Measurements from ENCODE around the gene ANKMY1.

ANKMY1 gene

DNA sequence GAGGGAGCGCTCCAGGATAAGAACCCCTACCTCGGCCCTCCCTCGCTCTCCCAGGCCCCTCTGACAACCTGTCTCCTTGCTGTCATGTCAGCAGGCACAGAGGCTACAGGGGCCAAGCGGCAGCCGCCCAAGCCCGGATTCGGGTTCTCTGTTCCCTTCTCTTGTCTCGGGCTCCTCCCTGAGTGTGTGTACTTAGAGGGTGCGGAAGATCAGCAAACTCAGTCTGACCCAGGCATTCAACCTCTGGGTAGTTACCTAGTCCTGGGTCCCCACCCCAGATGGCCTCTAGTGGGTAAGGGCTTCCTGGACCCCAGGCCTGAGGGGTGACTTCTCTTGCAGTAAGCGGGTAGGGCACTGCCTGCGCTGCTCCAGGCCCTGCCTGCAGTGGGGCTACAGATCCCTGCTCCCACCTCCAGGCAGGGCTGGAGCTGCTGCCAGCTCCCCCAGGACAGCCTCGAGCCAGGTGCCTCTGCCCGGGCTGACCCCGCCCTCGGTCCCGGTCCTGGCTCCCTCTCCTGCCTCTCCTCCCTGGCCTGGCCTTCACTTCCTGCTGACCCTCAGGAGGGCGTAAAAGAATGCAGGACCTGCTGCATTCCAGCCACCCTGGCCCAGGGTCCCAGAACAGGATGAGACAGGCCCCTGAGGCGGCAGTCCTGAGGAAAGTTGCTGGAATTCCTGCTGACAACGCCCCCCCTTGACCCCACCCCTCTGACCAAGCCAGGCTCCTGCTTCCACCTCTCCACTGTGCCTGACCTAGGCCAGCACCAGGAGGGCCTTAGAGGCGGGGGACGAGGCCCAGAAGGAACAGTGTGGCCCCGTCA, 100.4 kb downstream of the ANKMY1 start:
- DNase-seq: no peak

GRCh38 chr2:240456447-240457222, 101.2 kb downstream of the ANKMY1 start:
- DNase-seq: no peak

DNA sequence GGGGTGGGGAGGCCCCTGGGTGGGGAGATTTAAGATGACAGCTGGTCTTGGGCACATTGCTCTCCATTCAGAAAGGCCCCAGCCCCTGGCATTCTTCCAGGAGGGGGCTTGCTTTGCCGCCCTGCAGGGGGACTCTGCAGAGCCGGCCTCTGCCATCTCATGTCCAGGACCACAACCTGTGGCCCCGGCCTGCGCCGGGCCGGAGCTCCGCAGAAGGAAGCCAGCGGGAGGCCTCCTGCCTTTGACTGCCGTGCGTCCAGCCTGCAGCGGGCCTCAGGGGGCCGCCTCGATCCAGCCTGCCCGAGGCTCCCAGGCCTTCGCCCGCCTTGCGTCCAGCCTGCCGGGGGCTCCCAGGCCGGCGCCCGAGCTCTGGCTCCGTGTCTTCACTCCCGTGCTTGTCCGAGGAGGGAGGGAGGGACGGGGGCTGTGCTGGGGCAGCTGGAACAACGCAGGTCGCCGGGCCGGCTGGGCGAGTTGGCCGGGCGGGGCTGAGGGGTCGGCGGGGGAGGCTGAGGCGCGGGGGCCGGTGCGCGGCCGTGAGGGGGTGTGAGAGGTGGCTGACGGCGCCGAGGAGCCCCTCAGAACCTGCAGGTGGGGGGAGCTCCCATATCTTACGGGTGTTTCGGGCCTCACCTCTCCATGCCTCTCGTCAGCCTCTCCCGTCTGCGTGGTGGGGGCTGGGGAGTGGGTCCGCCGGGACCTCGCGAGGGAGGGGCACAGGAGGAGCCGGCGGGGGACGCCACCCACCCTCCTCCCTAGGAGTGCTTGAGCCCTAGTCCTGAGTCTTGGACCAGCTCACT, 101.9 kb downstream of the ANKMY1 start:
- no peak for DNase-seq

DNA sequence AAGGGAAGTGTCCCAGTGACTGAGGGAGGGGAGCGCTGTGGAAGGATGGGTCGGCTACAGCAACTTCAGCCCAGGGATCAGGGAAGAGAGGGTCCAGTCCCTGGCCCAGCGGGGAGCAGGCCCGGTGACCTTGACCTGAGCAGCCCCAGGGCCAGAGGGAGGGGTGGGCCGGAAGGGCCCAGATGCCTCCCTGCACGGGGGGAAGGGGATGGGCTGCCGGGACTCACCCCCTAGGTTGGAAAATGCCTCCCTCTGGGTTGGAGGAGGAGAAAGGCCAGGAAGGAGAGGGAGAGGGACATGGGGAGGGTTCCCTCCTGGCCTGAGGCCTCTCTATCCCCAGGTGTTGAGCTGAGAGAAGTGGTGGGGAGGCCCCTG, 102.5 kb downstream of the ANKMY1 start:
- DNase-seq: no peak

DNA sequence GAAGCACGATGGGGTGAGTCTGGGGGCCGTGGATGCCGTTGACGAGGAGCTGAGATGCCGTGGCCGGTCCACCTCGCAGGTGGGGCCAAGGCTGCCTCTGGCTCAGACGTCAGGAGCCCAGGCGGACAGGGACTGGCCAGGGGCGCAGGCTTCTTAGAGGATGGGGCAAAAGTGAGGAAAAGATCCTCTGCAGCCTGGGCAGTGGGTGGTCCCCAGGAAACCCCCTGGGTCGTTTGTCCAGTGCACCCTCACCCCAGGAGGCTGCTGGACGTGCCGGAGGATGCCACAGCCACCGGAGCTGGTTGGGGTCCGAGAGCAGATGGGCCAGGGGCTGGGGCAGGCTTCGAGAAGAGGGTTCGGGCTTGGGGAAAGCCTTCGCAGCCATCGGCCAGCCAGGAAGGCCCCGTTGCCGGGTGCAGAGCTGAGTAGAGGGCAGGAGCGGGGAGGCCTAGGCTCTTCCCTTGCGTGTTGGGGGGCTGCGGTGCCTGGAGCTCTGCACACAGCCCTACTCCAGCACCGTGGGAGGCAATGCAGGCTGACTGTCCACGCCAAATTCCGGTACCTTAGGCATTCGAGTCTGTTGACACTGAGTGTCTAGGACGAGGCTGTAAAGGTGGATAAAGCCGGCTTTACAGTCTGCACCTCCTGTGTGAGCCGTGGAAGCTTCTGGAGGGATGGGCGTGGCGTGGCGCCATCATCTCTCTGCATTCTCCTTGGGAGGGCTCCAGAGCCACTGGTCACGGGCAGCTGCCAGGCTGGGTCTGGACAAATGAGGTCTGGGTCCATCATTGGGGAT, 103.5 kb downstream of the ANKMY1 start:
- DNase-seq: no peak

- no peak for DNase-seq
Measured at GRCh38 chr2:240453461-240454105, 104.2 kb downstream of the ANKMY1 start.

- peak; percentile 37 for DNase-seq
Measured at GRCh38 chr2:240452462-240453256, 105.1 kb downstream of the ANKMY1 start.

DNA sequence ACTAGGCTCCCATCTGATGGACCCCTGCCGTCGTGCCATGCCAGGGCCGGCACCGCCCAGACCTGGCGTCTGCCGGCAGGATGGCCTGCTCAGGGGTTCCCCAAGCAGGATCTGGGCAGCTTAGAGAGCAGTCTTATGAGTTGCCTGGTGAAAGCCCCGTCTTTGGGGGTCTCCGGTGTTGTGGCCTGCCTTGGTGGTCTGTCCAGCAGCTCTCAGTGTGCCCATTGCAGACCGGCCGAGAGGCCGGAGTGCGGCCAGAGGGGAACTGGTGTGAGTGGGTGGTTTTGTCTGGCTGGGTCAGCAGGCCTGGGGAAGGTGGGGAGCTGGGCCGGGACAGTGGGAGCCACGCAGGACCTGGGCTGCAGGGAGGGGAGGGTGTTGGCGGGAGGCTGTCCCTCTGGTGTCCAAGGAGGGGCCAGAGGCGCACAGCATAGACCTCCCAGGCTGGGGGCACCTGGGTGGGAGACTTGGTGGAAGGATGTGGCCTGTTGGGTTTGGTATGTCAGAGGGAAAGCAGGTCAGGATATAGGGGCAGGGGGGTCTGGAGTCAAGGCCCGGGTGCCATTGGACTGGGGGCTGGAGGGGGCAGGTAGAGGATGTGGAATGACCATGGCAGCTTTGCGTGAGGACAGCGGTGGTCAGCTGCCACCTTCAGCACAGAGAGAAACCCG, 105.9 kb downstream of the ANKMY1 start:
- no peak for DNase-seq

GRCh38 chr2:240451108-240451611, 106.6 kb downstream of the ANKMY1 start:
- no peak for DNase-seq

DNA sequence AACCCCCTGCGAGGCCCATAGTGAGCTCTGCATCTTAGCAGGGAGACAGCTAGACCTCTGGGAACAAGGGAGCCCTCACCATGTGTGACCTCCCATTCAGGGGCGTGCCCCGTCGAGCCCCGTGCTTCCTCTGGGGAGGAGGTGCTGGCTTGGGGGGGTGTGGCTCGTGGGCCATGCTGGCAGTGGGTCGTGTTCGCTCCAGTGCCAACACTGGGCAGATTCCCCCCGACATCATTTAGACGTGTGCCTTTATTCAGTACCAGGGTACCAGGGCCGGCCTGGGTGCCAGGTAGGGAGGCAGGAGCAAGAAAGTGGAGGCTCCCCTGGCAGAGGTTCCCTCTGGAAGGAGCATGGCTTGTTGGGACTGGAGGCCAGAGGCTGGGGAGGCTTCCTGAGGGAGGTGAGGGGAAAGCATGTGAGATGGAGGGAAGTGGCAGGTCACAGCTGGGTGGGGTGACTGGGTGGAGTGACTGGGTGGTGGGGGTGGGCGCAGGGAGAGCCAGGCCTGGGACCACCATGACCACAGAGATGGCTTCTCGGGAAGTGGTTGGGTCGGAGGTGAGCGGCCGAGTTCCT, 107.2 kb downstream of the ANKMY1 start:
- no peak for DNase-seq

- DNase-seq: no peak
Measured at GRCh38 chr2:240449764-240450531, 107.8 kb downstream of the ANKMY1 start.

GRCh38 chr2:240448387-240449274, 109.2 kb downstream of the ANKMY1 start:
- no peak for DNase-seq

DNA sequence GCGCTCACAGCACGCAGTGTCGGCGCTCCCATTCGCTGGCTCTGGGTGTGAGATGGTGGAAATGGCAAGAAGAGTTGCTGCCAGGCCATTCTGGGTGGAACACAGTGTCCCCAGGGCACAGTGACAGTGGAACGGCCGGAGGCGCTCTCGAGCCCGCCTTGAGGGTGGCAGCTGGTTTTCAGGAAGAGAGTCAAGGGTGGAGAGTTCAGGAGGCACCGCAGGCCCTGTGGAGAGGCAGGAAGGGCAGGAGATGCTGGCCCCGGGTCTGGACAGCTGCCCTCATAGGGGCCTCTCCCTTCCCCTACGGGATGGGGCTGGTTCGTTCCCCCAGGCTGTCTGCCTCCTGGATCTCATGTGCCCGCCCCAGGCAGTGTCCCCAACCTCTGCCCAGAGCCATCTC, 109.9 kb downstream of the ANKMY1 start:
- no peak for DNase-seq

- DNase-seq: no peak
Measured at GRCh38 chr2:240447331-240447730, 110.5 kb downstream of the ANKMY1 start.

DNA sequence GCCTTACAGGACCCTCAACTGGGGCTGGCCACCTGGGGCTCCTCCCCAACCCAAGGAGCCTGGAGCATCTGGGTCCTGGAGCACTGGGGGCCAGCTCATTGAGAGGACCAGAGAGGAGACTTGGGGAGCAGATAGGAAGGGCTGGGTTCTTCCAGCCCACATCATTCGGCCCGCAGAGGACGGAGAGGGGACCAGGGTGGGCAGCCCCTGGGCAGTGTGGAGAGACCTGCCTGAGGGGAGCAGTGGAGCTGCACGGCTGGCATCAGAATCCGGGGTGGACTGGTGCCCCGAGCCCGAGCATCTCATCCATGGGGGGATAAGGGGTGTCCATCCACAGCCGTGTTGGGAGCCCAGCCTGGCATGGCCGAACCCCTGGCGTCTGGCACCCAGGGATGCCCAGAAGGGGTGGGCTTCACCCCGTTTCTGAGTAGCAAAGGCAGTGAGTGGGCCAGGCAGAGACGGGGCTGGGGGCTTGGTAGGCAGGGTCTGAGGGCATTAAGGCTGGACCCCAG, 111.1 kb downstream of the ANKMY1 start:
- DNase-seq: no peak

GRCh38 chr2:240445961-240446663, 111.7 kb downstream of the ANKMY1 start:
- no peak for DNase-seq

GRCh38 chr2:240444464-240444863, 113.3 kb downstream of the ANKMY1 start:
- DNase-seq: no peak

All from NCI-H2227 treated with DMSO at 0.1 percent for 48 hours (cell line).